Inferior parietal cortex (tissue), 1 donor: ENCODE data around the gene MLX.
A peak's percentile ranks its signal among the peaks of the same experiment; 100 is the strongest.
"Not testable (repeated sequence)": the region's sequence is repeated elsewhere in the genome, so short reads cannot be mapped to it uniquely, and the experiment has no call there.

Source experiments
- DNase-seq: peaks from one replicate; pipeline ENCODE4 v3.0.0-alpha.2; 2016; ENCODE audit errors: extremely low spot score

The MLX gene

DNA sequence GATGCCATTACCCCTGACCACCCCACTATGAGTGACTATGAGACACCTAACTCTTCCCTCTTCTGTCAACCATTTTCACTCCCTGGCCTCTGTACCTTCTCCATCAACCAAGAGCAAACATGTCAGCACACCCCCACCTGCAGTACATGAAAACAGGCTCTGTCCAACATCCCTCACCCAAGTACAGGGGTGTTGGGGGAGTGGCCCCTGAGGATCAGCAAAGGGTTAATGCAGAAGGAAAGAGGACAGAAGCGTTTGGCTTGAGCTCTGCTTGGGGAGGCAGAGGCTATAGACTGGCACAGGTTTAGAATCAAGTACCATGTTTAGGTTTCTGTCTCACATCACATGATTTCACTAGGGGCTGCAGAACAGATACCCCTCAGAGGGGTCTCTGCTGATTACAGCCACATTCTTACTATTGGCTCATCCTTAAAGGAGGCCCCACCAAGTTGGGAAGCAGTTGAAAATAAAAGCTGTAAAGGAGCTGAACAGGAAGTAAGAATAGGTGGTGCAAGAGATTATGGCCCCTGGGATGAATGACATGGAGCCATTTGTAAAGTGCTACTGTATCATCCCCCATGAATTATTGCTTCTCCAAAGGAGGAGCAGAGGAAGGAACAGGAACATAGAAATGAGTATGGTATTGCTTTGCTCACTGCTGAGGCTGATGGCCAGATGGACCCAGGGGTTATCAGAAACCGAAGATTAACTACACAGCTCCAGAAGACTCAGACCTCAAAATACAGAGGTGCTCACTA lies 13.1 kb downstream of the MLX start:
- DNase-seq = no peak

DNA sequence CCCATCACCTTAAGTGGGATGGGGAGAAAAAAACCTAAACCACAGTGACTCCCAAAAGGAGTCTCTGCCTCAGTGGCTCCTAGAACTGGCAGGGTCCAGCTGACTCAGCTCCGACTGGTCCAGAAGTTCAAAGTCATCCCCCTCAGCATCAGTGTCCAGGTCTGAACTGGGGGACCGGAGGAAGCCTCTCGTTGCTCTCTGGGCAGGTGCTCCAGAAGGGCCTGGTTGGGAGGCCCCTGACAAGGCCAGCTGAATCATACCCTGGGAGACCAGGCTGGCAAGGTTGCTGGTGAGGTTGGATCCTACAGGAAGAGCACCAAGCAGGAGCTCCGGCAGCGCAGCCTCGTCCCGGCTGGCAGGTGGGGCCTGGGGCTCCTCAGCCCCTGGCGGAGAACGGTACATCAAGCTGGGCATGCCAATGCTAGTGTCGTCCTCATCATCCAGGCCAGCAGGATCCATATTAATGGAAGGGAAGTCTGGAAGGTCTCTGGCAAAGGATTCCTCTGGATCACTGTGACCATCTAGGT lies 14.9 kb downstream of the MLX start:
- no peak for DNase-seq

DNA sequence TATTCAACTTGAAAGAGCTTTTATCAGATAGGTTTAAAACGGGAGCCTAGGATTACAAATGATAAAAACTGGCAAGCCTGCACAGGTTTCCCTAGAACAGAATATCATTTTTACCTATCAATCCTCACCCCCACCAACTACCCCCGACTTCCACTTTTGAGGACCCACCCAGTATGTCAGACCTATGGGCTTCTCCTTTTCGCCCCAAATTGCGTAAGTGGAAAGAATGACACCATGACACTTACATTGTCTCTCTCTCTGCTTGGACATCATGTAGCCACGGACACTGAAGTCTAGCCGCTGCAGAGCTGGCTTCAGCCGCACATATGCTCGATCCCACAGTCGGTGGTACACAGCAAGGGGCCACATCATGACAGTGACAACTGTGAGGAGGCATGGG lies 18.0 kb downstream of the MLX start:
- DNase-seq = no peak

DNA sequence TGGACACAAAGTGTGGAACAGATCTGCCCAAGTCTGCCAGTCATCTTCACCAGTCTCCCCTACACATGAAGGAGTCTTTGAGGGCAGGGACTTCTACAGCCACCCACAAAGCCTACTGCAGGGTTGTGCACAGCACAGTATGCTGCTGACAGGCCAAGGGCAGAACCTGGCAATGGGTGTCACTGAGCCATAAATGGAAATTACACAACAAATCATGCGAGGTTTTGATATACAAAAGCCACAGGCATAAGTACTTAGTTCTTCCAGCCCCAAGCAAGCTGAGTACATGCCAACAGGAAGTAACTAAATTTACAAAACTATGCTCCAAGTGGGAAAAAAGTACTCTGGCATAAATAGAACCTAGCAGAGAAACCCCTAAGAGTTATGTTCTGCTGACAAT lies 18.5 kb downstream of the MLX start:
- no peak for DNase-seq

DNA sequence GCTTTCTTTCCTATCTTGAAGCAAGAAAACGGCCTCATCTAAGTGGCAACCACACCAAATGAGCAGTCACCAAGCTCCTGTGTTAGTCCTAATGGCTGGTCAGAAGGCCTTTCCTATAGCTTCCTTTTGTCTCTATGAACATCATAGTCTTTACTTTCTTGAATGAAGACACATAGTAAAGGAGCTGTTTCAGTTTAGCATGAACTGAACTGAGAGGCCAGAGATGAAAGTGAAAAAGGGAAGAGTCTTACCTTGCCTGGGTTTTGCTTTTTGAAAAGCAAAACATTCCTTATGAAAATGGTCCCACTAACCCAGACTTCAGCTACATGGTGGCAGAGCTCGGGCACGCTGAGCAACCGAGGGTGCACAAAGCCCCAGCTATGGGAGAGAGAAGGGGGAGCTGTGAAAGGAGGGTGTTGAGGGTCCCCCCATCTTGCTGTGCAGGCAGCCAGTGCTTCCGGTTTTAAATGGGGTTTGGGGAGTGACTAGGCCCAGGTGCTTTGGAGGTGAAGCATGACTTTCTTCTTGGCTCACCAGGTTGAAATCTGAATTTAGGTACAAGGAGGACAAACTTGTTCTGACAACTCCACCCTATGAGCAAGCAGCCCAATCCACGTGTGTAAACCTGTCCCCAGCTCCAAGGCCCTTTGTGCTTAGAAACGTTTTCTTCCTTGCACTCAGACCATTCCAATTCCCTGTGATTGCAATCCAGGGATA lies 19.8 kb downstream of the MLX start:
- no peak for DNase-seq

DNA sequence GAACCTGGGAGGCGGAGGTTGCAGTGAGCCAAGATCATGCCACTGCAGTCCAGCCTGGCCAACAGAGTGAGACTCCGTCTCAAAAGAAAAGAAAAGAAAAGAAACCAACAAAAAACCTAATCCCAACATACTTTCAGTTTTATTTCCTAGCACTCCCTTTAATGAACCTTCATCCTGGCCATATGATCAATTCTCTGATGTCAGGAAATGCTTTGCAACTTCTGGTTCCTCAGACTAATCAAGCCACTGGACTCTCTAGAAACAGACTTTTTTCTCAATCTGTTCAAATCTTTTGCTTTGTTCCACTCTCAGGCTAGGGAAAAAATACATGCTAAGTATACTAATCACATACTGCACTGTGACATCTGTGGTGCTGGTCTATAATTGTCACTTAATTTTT lies 24.0 kb downstream of the MLX start:
- DNase-seq = no peak

DNA sequence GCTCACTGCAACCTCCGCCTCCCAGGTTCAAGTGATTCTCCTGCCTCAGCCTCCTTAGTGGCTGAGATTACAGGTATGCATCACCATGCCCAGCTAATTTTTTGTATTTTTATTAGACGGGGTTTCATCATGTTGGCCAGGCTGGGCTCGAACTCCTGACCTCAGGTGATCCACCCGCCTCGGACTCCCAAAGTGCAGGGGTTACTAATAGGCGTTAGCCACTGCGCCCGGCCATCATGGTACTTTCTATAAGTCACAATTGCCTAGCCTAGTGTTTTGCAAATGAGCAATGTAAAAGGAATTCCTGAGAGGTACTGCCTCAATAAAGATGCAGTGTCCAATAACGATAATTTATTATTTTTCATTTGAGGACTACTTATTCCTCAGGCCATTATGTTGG lies 24.5 kb downstream of the MLX start:
- no peak for DNase-seq

DNA sequence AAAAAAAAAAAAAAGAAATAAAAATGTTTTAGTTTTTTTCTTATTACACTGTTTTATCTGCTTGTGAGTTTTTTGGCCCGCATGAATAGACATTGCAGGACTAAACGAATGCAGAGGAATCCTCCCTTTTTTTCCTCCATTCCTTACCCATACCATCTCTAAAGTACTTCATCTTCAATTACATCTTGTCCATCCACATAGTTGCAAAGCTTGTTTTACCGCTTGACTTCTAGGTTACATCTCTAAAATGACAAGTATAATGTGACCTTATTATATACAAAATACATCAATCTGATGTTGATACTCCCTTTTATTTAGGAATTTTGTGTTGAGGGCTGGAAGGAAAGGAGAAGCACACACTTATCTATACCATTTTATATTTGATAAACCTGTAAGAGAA lies 29.5 kb downstream of the MLX start:
- no peak for DNase-seq

DNA sequence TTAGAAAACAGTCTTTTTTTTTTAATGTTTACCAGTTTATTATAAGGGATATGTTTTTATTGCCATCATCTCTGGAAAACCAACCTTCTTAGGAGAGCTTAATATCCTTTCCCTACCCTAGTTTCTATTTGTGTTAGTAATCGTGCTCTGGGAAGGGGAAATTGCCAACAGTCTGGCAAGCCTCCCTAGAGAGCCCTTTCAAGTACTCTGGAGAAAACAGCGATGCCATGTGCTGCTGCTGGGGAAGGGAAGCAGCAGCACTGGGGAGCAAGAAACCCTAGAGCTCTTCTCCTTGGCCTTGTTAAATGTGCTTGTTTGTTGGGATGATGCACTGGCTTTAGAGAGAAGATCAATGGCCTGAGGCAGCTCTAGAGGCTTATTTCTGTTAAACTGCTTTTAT lies 32.0 kb downstream of the MLX start:
- DNase-seq = no peak

DNA sequence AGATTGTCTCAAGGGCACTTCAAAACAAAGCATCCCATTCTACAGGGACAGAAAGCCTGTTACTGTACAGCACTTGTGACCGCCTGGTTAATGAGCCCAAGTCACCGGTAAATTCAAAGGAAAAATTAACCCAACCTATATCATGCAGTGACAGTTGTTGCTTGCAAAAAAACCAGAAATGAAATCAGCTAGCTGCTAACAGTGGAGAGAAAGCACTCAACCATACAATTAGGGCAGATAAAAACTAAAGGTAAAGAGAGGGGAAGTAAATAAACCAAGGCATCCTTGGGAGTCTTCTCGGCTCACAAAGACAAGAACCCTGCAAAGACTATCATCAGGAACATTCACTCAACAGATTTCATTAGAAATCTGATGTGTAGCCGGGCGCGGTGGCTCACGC lies 36.4 kb downstream of the MLX start:
- DNase-seq = no peak

DNA sequence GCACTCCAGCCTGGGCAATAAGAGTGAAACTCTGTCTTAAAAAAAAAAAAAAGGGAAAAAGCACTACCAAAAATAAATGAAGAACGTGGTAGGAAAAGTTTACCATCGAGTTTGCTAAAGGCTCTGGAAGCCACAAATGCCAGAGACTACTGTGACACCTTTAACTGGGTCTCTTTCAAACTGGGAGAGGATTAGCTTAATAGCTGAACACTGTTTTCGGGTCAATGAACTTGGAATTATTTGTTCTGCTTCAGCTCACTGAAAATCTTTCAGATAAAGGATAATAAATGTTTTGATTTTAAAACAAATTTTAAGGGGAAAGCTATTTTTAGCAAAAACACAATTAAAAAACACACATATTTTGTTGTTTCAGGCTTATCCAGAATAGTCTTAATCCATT lies 40.9 kb downstream of the MLX start:
- no peak for DNase-seq

DNA sequence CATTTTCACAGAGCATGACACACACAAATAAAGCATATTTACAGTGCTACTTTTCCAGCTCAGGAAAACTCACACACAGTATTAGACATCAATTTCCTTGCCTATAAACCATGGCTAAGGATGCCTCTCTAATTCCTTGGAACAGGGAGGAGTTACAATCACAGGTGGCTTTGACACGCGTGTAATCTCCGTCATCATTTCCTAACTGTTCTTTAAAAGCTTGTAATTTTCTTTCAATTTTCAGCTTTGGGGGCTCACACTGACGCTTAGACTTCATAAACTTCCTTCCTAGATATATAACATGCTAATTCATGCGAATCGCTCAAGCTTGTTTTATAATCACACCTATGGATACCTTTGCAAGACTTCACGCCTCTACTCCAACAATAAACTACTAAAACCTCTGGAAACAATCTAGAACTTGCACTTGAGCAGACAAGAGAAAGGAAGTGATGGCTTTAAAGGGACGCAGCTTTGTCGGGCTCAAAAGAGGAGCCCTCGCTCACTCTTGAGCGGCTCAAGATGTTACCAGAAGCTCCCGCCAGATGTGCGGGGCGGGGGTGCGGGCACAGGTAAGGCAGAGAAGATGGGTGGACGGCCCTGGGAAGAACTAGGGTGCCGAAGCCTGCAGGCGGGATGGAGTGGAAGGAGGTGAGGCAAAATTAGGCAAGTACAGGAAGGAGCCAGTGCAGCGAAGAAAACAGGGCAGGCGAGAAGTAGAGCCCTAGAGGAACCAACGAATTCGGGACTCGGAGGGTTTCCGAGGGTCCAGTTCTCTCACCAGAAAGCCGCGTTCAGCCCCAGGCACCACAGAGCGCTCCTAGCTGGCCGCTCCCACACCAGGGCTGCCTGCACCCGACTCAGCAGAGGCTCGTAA lies 41.6 kb downstream of the MLX start:
- DNase-seq = no peak

DNA sequence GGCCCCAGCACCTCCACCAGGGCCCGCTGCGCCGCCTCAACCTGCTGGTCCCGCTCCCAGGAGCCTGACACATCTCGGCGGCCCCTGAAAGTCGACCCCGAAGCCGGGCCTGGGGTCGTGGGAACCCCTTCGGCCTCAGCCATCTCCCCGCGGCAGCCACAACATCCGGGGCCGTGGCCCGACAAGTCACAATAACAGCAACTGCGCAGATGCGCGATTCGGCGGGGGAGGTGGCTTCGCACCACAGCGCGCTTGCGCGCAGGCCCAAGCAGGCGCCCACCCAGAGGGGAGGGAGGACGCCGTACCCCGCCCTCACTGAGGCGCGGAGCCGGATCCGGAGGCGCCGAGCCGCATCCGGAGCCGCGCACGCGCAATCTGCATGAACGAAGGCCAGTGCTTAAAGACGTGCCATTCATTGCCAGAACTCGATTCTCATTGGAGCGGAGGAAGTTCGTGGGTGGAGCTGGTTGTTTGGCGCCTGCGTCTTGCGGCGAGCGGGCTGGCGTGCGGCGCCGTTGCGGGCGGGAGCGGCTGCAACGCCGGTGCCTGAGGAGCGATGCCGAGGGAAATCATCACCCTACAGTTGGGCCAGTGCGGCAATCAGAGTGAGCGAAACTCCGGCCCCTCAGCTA lies 42.4 kb downstream of the MLX start, which contains the start of the genes RETREG3 and TUBG1:
TSS of gene RETREG3 (minus strand) at position 193 of the 632 bp plus-strand sequence. CDS start at position 143, 50 bp downstream.
TSS of gene TUBG1 (plus strand) at position 502 of the 632 bp plus-strand sequence. CDS start at position 557, 55 bp downstream.
- DNase-seq = peak; percentile 99

DNA sequence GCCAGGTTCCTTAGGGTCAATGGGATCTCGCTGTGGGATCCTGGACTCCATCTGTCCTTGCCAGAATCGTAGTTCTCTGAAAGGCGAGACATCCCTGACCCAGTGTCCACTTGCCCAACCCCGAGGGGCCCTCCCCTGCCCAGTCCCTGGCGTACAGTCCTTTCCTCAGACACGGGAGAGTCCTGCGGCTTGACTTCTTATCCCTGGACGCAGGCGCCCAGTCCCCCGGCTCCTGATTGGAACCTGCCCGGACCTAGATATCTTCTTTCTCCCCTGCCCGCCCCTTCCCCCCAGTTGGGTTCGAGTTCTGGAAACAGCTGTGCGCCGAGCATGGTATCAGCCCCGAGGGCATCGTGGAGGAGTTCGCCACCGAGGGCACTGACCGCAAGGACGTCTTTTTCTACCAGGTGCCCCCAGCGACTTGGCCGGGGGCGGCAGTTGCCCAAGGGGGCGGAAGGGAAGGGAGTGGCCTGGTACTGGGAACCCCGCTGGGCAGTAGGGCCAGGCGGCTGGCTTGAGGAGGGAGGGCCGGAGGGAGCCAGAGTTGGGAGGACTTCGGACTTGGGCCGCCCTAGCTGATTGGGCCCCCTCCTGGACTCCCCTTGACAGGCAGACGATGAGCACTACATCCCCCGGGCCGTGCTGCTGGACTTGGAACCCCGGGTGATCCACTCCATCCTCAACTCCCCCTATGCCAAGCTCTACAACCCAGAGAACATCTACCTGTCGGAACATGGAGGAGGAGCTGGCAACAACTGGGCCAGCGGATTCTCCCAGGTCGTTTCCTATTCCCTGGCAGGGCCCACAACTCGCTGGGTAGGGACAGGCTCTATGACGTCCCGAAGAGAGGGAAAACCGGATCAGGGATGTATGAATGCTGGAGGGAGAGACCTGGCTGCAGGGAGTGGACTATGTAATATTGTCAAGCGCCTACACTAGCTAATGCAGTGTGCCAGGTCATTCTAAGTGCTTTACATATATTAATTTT lies 43.2 kb downstream of the MLX start:
- DNase-seq = not testable (repeated sequence)

DNA sequence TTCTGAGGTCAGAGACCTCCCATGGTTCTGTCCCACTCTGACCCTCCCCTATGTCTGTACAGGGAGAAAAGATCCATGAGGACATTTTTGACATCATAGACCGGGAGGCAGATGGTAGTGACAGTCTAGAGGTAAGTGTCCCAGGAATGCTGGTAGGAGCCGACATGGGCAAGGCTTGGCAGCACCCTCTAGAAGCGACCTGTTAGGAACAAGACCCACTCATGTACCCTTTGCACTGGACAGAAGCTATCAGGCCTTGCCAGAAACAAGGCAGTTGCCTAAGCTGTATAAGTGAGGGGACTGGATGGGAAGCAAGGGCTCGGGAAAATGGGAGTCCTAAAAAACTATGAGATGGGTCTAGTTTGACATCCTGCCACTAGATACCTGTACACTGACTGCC lies 45.1 kb downstream of the MLX start:
- no peak for DNase-seq

DNA sequence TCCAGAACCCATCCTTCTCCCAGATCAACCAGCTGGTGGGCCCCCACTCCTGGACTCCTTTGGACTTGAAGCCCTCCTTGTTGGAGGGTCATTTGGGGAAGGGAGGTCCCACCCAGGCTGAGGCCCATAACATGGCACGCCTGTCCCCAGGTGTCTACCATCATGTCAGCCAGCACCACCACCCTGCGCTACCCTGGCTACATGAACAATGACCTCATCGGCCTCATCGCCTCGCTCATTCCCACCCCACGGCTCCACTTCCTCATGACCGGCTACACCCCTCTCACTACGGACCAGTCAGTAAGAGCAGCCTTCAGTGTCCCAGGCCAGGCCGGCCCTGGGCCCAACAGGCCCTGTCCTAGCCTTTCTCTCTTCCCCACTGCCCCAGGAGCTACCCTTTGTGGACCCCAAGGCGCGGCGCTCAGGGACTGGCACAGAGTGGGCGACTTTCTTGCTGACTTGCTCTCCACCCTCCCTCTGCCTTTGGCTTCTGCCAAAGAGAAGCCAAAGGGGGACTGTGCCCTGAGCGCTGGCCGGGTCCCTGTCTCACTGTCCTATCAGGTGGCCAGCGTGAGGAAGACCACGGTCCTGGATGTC lies 46.9 kb downstream of the MLX start:
- DNase-seq = no peak

DNA sequence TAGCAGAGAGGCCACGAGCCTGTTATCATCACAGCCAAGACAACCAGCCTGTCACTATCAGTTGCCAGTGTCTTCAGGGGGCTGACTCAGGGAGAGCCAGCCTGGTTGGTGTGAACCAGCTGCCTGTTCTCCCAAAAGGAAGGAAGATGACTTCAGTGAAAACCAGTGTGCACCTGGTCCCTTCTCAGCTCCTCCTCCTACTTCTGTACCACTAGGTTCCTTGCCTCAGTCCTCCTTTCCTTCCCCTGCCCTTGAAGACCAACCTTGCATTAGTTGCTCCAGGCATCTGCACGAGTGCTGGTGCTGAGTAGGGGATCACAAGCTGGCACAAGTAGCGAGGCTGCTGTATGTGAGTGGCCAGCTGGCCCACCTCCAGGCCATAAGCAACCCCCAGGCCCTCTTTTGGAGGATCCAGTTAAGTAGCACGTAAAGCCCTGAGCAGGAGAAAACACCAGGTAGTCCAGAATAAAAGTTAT lies 51.1 kb downstream of the MLX start:
- DNase-seq = no peak

DNA sequence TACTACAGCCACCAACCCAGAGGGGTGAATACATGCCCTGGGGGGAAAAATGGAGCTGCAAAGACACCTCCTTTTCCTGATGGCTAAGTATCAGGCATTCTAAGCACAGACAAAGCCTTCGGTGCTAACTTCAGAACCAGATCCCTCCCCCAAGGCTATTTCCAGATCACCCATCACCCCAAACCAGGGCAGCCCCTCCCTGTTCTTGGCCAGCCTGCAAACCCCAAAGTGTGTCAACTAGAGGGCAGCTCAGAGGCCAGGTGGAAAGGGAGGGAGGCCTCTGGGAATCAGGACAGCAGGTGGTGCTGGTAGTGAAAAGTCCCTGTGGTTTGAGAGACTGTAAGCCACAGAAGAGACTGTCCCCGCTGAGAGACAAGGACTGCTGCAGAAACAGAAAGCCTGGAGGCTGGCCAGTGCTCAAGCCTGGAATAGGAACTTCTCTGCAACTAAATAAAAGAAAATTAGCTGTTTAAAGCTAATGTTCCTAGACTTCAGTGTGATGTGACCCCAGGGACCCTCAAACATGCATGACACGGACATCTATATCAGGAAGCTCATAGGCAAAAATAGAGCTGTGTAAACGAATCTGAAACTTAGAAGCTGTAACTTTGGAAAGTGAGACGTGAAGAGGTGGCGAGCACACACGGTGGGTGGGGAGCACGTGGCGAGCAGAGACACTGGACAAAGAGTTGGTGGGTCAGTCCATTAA lies 51.7 kb downstream of the MLX start:
- DNase-seq = no peak

DNA sequence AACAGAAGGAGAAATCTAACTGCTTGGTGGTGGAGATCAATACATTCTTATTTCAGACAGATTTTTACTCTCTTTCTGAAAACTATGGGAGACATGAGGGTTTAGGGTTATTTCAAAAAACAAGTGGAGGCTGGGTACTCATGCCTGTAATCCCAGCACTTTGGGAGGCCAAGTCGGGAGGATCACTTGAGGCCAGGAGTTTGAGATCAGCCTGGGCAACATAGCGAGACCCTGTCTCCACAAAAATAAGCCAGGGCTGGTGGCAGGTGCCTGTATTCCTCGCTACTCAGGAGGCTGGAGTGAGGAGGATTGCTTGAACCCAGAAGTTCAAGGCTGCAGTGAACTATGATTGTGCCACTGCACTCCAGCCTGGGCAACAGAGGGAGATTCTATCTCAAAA lies 55.1 kb downstream of the MLX start:
- DNase-seq = not testable (repeated sequence)
